ENCODE data around the gene BMPR1A.

Gene BMPR1A

GRCh38 chr10:86798611-86799010 is 42.2 kb downstream of the BMPR1A start:
- Histone ChIP-seq H3K36me3 (ENCODE audit: insufficient read depth, low read length) (no peaks in the 10 kb centered on the region), H3K79me2 (ENCODE audit: insufficient read depth, low read length) (no peaks in the 10 kb centered on the region), H3K4me3 (ENCODE audit: low read length, poor library complexity, severe bottlenecking) (no peak overlapping the region), H2AFZ (ENCODE audit: low read length) (no peak overlapping the region), H3K4me2 (ENCODE audit: low read depth, low read length, poor library complexity, severe bottlenecking) (no peak overlapping the region), H3K9me2 (replicated peaks; ENCODE audit: low read depth, low read length) (no peaks in the 10 kb centered on the region), H3K27me3 (ENCODE audit: insufficient read depth, low read length, poor library complexity, severe bottlenecking) (no peaks in the 10 kb centered on the region), H3K9me3 (ENCODE audit: insufficient read depth, low read depth, low read length) (no peaks in the 10 kb centered on the region), H3F3A (ENCODE audit: low read depth) (no peaks in the 10 kb centered on the region), H3K9ac (ENCODE audit: low read depth, low read length, poor library complexity, severe bottlenecking) (no peak overlapping the region), H4K20me1 (ENCODE audit: insufficient read depth, low read length, poor library complexity, severe bottlenecking) (no peaks in the 10 kb centered on the region), H3K4me1 (ENCODE audit: insufficient read depth, low read length, poor library complexity, severe bottlenecking) (peaks cover 6% of the 10 kb centered on the region)
- no peak for TF ChIP-seq EZH2phosphoT487 (IDR thresholded peaks at IDR 0.05; ENCODE audit: borderline replicate concordance)
- no peak for TF ChIP-seq CTCF (conservative IDR thresholded peaks at IDR 0.05; ENCODE audit: low read length)

- Histone ChIP-seq H3K4me3 (ENCODE audit: low read length, poor library complexity, severe bottlenecking) (no peak overlapping the region), H2AFZ (ENCODE audit: low read length) (no peak overlapping the region), H3K4me1 (ENCODE audit: insufficient read depth, low read length, poor library complexity, severe bottlenecking) (peaks cover 6% of the 10 kb centered on the region), H3K27me3 (ENCODE audit: insufficient read depth, low read length, poor library complexity, severe bottlenecking) (no peaks in the 10 kb centered on the region), H3K79me2 (ENCODE audit: insufficient read depth, low read length) (no peaks in the 10 kb centered on the region), H4K20me1 (ENCODE audit: insufficient read depth, low read length, poor library complexity, severe bottlenecking) (no peaks in the 10 kb centered on the region), H3F3A (ENCODE audit: low read depth) (no peaks in the 10 kb centered on the region), H3K9ac (ENCODE audit: low read depth, low read length, poor library complexity, severe bottlenecking) (no peak overlapping the region), H3K4me2 (ENCODE audit: low read depth, low read length, poor library complexity, severe bottlenecking) (no peak overlapping the region), H3K9me2 (replicated peaks; ENCODE audit: low read depth, low read length) (no peaks in the 10 kb centered on the region), H3K36me3 (ENCODE audit: insufficient read depth, low read length) (no peaks in the 10 kb centered on the region), H3K9me3 (ENCODE audit: insufficient read depth, low read depth, low read length) (no peaks in the 10 kb centered on the region)
- no peak for TF ChIP-seq EZH2phosphoT487 (IDR thresholded peaks at IDR 0.05; ENCODE audit: borderline replicate concordance)
- TF ChIP-seq CTCF (conservative IDR thresholded peaks at IDR 0.05; ENCODE audit: low read length), result no peak
Measured at GRCh38 chr10:86799188-86799845, 42.9 kb downstream of the BMPR1A start.

- Histone ChIP-seq H3K9ac (ENCODE audit: low read depth, low read length, poor library complexity, severe bottlenecking) (no peak overlapping the region), H3K4me1 (ENCODE audit: insufficient read depth, low read length, poor library complexity, severe bottlenecking) (no peaks in the 10 kb centered on the region), H3K79me2 (ENCODE audit: insufficient read depth, low read length) (no peaks in the 10 kb centered on the region), H3K4me2 (ENCODE audit: low read depth, low read length, poor library complexity, severe bottlenecking) (no peak overlapping the region), H3F3A (ENCODE audit: low read depth) (no peaks in the 10 kb centered on the region), H4K20me1 (ENCODE audit: insufficient read depth, low read length, poor library complexity, severe bottlenecking) (no peaks in the 10 kb centered on the region), H3K36me3 (ENCODE audit: insufficient read depth, low read length) (no peaks in the 10 kb centered on the region), H3K9me2 (replicated peaks; ENCODE audit: low read depth, low read length) (no peaks in the 10 kb centered on the region), H2AFZ (ENCODE audit: low read length) (no peak overlapping the region), H3K4me3 (ENCODE audit: low read length, poor library complexity, severe bottlenecking) (no peak overlapping the region), H3K9me3 (ENCODE audit: insufficient read depth, low read depth, low read length) (no peaks in the 10 kb centered on the region), H3K27me3 (ENCODE audit: insufficient read depth, low read length, poor library complexity, severe bottlenecking) (no peaks in the 10 kb centered on the region)
- TF ChIP-seq CTCF (conservative IDR thresholded peaks at IDR 0.05; ENCODE audit: low read length) (no peak), EZH2phosphoT487 (IDR thresholded peaks at IDR 0.05; ENCODE audit: borderline replicate concordance) (no peak)
Measured at GRCh38 chr10:86801995-86802394, 45.6 kb downstream of the BMPR1A start.

Data from Loucy (cell line).